T1000 (cell line): Measurements from ENCODE around the gene MYL5.
"Not testable (repeated sequence)": the region's sequence is repeated elsewhere in the genome, so short reads cannot be mapped to it uniquely, and the experiment has no call there.

Source experiments
- DNase-seq: peaks from one replicate; lab custom pipeline; 2025; ENCODE audit warnings: mixed read lengths; lab: John Stamatoyannopoulos, UW

The MYL5 gene

GRCh38 chr4:705278-706082, 31.1 kb downstream of the MYL5 start, which contains the start of gene PCGF3:
PCGF3 (plus strand) TSS chr4:705832; CDS start chr4:733681, 27,849 bp downstream.
- DNase-seq = peak; percentile 98

- not testable (repeated sequence) for DNase-seq
These were observed 31.8 kb downstream of the MYL5 start for GRCh38 chr4:706083-706633.

- DNase-seq = no peak
These were observed 32.7 kb downstream of the MYL5 start for GRCh38 chr4:706834-707598.

- no peak for DNase-seq
These were observed 33.7 kb downstream of the MYL5 start for GRCh38 chr4:707929-708630.

GRCh38 chr4:708631-708933, 34.2 kb downstream of the MYL5 start:
- no peak for DNase-seq

- no peak for DNase-seq
These were observed 35.0 kb downstream of the MYL5 start for GRCh38 chr4:709348-709747.

- DNase-seq = no peak
These were observed 35.8 kb downstream of the MYL5 start for GRCh38 chr4:710116-710515.

GRCh38 chr4:710916-711315, 36.6 kb downstream of the MYL5 start:
- DNase-seq = no peak

- DNase-seq = no peak
These were observed 37.8 kb downstream of the MYL5 start for GRCh38 chr4:712093-712492.

- no peak for DNase-seq
These were observed 38.7 kb downstream of the MYL5 start for GRCh38 chr4:712916-713632.

- no peak for DNase-seq
These were observed 39.7 kb downstream of the MYL5 start for GRCh38 chr4:714087-714486.

- DNase-seq = no peak
These were observed 43.4 kb downstream of the MYL5 start for GRCh38 chr4:717601-718320.

GRCh38 chr4:718460-718859, 44.1 kb downstream of the MYL5 start:
- DNase-seq = no peak

- no peak for DNase-seq
These were observed 45.9 kb downstream of the MYL5 start for GRCh38 chr4:720111-720860.

GRCh38 chr4:721261-722168, 47.2 kb downstream of the MYL5 start:
- DNase-seq = no peak

GRCh38 chr4:722169-722725, 47.9 kb downstream of the MYL5 start:
- DNase-seq = no peak

GRCh38 chr4:722851-723360, 48.6 kb downstream of the MYL5 start:
- no peak for DNase-seq

- no peak for DNase-seq
These were observed 49.6 kb downstream of the MYL5 start for GRCh38 chr4:723751-724530.
